Brain microvascular endothelial cell (primary cell): ENCODE data around the gene DPYSL5.

Experiments used
- DNase-seq: peaks from one replicate; pipeline ENCODE4 v3.0.0-alpha.2; 2020
- H3K27ac ChIP-seq: fragments of 250-450 bp; sonication (Bioruptor Pico); 2 replicates; pipeline ENCODE4 v1.5.1; 2020; ENCODE audit warnings: mild to moderate bottlenecking, moderate library complexity
- H3K27me3 ChIP-seq: fragments of 250-450 bp; sonication (Bioruptor Pico); replicated peaks from 2 replicates; pipeline ENCODE4 v1.5.1; 2020; ENCODE audit warnings: mild to moderate bottlenecking
- H3K36me3 ChIP-seq: fragments of 250-450 bp; sonication (Bioruptor Pico); replicated peaks from 2 replicates; pipeline ENCODE4 v1.5.1; 2020; ENCODE audit warnings: mild to moderate bottlenecking
- H3K4me3 ChIP-seq: 2 replicates; pipeline ENCODE4 v1.5.1; 2011; ENCODE audit warnings: low read depth, mild to moderate bottlenecking, control low read depth, low read length, moderate library complexity
- in situ Hi-C: cut with HindIII; loops from 2 replicates; pipeline ENCODE4 v1.10.0; 2017; ENCODE audit warnings: low sequenced_read_pairs, low pct_ligation_motif_present
- TF ChIP-seq, protein P1 (sequence below): IDR thresholded peaks from 2 replicates; pipeline ENCODE4 v1.5.1; 2011; ENCODE audit warnings: low read depth, mild to moderate bottlenecking, moderate library complexity, low read length, control low read depth, inconsistent platforms; ENCODE audit errors: missing control alignments

DPYSL5 gene

DNA sequence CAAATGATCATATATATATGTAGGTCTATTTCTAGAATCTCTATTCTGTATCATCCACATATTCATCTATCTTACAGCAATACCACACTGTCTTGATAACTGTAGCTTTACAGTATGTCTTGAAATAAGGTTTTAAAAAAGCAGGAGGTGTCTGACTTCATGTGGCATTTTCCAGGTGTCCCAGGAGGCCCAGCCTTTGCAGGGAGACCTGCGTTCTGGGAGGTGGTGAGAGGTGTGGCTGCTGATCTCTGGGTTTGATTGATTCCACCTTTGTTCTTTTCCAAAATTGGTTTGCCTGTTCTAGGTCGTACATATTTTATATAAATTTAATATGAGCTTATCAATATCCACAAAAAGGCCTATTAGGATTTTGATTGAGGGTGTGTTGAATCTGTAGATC lies 26.6 kb downstream of the DPYSL5 start:
- Histone ChIP-seq H3K27me3 (peaks cover 9% of the 10 kb centered on the region), H3K36me3 (no peaks in the 10 kb centered on the region), H3K27ac (no peak overlapping the region), H3K4me3 (no peak overlapping the region)
- TF ChIP-seq, protein P1, sequence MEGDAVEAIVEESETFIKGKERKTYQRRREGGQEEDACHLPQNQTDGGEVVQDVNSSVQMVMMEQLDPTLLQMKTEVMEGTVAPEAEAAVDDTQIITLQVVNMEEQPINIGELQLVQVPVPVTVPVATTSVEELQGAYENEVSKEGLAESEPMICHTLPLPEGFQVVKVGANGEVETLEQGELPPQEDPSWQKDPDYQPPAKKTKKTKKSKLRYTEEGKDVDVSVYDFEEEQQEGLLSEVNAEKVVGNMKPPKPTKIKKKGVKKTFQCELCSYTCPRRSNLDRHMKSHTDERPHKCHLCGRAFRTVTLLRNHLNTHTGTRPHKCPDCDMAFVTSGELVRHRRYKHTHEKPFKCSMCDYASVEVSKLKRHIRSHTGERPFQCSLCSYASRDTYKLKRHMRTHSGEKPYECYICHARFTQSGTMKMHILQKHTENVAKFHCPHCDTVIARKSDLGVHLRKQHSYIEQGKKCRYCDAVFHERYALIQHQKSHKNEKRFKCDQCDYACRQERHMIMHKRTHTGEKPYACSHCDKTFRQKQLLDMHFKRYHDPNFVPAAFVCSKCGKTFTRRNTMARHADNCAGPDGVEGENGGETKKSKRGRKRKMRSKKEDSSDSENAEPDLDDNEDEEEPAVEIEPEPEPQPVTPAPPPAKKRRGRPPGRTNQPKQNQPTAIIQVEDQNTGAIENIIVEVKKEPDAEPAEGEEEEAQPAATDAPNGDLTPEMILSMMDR: no peak
- DNase-seq: no peak
- in situ Hi-C loops: no loop called here

DNA sequence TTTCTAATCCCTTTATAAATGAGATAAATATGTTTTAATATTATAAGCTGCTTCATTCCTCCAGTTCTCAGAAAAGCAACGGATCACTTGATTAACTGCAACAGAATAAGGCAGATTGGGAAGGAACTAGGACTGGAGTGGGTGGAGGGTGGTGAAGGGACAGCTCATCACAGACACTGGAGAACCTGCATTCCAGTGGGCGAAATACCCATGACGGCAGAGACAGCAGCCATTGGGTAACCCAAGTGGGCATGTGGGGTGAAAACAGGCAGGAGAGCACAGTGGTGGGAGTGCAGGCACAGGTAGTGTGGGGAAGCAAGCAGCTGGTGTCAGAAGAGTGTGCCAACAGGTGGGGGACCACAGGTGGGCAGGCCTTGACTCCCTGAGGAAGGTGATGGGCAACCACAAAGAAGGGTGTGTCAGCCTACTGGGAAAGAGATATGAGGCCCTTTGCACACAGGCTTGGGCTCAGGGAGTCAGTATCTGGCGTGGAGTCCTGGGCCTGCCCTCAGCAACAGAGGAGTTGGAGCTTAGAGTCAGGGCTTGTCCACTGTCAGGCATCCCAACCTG lies 27.2 kb downstream of the DPYSL5 start:
- in situ Hi-C loops: no loop called here
- peaks cover 7% of the 10 kb centered on the region for H3K27me3 ChIP-seq
- H3K36me3 ChIP-seq: no peaks in the 10 kb centered on the region
- H3K27ac ChIP-seq: no peak overlapping the region
- DNase-seq: no peak
- H3K4me3 ChIP-seq: no peak overlapping the region
- TF ChIP-seq, protein P1: no peak

DNA sequence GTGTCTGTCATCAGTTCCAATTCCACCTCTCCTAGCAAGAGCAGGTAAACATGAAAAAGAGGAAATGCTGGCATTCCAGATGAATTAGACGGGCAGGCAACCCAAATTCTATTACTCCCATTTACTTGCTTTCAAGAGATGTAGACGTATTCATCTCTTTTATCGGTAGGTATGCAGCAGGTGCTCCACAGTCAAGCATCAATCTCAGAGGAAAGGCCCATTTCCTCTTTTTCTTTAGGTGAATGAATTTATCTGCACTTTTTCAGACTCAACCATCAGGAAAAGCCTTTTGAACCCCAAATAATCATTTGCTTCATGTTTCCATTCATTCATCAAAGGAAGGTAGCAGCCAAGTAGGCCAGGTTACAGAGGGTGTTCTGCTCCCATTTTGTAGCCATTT lies 27.9 kb downstream of the DPYSL5 start:
- in situ Hi-C loops: no loop called here
- no peak for DNase-seq
- TF ChIP-seq, protein P1: no peak
- Histone ChIP-seq H3K27me3 (peaks cover 7% of the 10 kb centered on the region), H3K36me3 (no peaks in the 10 kb centered on the region), H3K4me3 (no peak overlapping the region), H3K27ac (no peak overlapping the region)

DNA sequence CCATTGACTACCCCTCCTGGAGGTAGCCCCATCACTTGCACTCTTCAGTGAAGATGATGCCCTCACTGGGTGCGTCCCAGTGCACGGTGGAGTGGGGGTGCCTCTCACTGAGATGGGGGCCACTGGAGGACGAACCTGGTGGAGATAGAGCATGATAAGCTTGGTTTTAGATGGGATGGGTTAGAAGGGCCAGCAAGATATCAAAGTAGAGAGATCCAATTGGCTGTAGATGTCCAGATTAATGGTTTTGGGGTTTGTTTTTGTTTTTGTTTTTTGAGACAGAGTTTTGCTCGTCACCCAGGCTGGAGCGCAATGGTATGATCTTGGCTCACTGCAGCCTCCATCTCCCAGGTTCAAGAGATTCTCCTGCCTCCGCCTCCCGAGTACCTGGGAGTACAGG lies 28.3 kb downstream of the DPYSL5 start:
- DNase-seq: no peak
- H3K27me3 ChIP-seq: peaks cover 7% of the 10 kb centered on the region
- TF ChIP-seq, protein P1: no peak
- H3K27ac ChIP-seq: no peak overlapping the region
- in situ Hi-C loops: no loop called here
- H3K4me3 ChIP-seq: no peak overlapping the region
- H3K36me3 ChIP-seq: no peaks in the 10 kb centered on the region

DNA sequence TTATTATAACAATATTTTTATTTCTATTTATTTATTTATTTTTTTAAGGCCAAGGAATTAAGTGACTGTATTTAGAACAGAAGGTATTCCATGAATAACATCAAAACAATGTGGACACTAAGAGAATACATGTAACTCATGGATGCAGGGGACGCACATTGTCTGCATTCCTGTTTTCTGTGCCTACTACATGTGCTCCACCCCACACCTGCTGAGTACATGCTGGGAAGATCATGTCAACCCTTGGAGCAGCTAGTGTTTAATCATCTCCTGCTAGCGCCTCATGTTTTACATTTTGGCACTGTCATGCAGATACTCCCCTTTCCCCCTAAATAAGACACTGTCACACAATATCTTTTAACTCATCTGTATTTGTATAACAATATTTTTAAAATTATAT lies 29.3 kb downstream of the DPYSL5 start:
- Histone ChIP-seq H3K27me3 (peaks cover 7% of the 10 kb centered on the region), H3K27ac (no peak overlapping the region), H3K4me3 (no peak overlapping the region), H3K36me3 (no peaks in the 10 kb centered on the region)
- in situ Hi-C loops: no loop called here
- TF ChIP-seq, protein P1: no peak
- DNase-seq: no peak

DNA sequence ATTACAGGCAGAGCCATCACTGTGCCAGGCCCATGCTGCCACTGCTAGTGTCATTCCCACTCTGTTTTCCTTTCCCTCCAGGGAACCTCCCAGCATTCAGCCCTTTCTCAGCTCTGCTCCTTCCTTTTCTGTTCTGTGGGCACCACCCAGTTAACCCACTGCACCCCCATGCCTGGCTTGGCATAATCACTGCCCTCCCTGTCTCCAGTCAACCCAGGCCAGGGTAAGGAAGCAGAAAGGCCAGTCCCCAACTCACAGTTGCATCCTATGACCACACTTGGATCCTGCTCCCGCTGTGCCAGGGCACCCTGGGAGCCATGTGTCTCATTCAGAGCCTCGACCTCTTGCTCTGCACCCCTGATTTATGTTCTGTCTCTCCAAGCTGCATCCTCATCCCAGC lies 32.2 kb downstream of the DPYSL5 start:
- peaks cover 5% of the 10 kb centered on the region for H3K27me3 ChIP-seq
- no peak overlapping the region for H3K4me3 ChIP-seq
- H3K36me3 ChIP-seq: no peaks in the 10 kb centered on the region
- no peak overlapping the region for H3K27ac ChIP-seq
- in situ Hi-C loops: no loop called here
- no peak for DNase-seq
- TF ChIP-seq, protein P1: no peak
